HFFc6 (cell line): ENCODE results near the gene TGFBR1. TPM values are rescaled to one million over a fixed set of nuclear protein-coding genes. Genes with fewer than 3 reads are reported as not detected.
"Not testable (repeated sequence)": the region's sequence is repeated elsewhere in the genome, so short reads cannot be mapped to it uniquely, and the experiment has no call there.

Experiments used
- DNase-seq: peaks from one replicate; pipeline ENCODE4 v3.0.0-alpha.2; 2018
- H3K27ac Mint-ChIP-seq: 2 replicates; pipeline ENCODE4 v1.8.0; 2020; ENCODE audit warnings: mild to moderate bottlenecking, mixed read lengths
- H3K27me3 Mint-ChIP-seq: 2 replicates; pipeline ENCODE4 v1.8.0; 2021; ENCODE audit warnings: mild to moderate bottlenecking, moderate library complexity, mixed read lengths; ENCODE audit not compliant: insufficient read depth
- H3K36me3 Mint-ChIP-seq: 2 replicates; pipeline ENCODE4 v1.8.0; 2021; ENCODE audit warnings: low read depth, mixed read lengths
- H3K4me1 Mint-ChIP-seq: 2 replicates; pipeline ENCODE4 v1.8.0; 2020; ENCODE audit warnings: low read depth, mixed read lengths
- H3K4me3 Mint-ChIP-seq: 2 replicates; pipeline ENCODE4 v1.8.0; 2020; ENCODE audit warnings: mild to moderate bottlenecking, moderate library complexity, mixed read lengths
- H3K9me3 Mint-ChIP-seq: 2 replicates; pipeline ENCODE4 v1.8.0; 2020; ENCODE audit warnings: mild to moderate bottlenecking, mixed read lengths
- CTCF ChIP-seq: fragments of 200-600 bp; sonication (generic); IDR thresholded peaks from 2 replicates; pipeline ENCODE4 v1.5.0; 2021; ENCODE audit warnings: antibody characterized with exemption, mild to moderate bottlenecking
- total RNA-seq, 6 experiments: library from RNA; stranded (reverse); fragmentation: NEBNext Ultra II Directional; extraction: Animal tissue kit (Norgen Biotek cat#: 25700); gene quantifications; 2 replicates in 1 of 6; 3 replicates in 5 of 6; pipeline ENCODE4 v1.2.3, GENCODE V29; 2021

TGFBR1 gene
- total RNA-seq, 6 experiments from 2014 or later, result 28.8 to 39.1 (median 32.7) TPM

DNA sequence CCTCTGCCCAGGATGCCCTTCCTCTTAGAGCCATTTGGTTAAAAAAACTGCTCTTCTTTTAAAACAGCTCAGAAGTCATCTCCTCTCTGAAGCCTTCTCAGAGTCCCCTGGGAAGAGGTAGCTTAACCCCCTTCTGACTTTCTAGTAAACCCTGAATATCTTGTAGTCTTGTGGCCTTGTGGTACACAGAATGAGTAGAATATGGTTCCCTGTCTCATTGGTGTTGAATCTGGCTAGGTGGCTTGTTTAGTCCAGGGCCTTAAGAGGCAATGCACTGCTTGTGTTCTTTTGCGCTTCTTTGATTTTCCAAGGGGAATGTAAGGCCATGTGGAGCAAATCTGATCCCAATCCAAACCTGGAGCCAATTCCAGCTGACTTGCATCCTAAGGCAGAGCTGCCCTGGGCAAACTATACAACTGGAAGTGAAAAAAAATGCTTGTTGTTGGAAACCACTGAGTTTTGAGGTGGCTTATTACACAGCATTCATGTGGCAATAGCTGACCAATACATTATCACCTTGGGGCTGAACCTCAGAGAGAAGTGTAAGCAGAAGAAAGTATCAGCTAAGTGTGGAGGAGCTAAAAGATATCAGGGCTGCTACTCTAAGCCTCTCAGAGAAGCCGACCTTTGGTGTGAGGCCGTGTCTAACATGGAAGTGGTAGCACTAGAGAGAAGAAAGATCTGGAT lies 85.8 kb downstream of the TGFBR1 start:
- Mint-ChIP-seq H3K4me3 (no peak overlapping the region), H3K9me3 (no peaks in the 10 kb centered on the region), H3K27ac (no peak overlapping the region), H3K36me3 (no peaks in the 10 kb centered on the region), H3K27me3 (peaks cover 41% of the 10 kb centered on the region), H3K4me1 (peaks cover 7% of the 10 kb centered on the region)
- no peak for TF ChIP-seq CTCF
- DNase-seq, result no peak

DNA sequence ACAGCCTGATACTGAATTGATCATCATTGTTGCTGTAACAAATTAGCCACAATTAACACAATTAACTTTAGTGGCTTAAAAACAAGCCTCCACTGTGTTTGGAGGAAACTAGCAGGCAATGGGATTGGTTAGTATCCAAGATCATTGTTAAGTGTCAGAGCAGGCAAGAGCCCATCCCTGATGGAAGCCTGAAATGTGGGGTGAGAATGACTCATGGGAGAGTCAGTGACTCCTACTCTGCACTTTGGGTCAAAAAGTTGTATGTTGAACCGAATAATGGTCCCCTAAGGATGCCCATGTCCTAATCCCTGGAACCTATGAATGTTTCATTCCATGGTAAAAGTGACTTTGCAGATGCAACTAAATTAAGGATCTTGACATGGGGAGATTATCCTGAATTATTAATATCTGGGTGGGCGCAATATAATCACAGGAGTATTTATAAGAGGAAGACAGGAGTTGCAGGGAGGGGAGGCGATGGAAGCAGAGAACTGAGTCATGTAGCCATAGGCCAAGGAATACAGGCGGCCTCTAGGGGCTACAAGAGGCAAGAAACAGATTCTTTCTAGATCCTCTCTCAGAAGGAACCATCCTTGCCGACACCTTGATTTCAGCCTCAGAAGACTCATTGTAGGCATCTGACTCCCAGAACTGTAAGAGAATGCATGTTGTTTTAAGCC lies 88.0 kb downstream of the TGFBR1 start:
- TF ChIP-seq CTCF, result peak; percentile 49
- peaks cover 43% of the 10 kb centered on the region for H3K27me3 Mint-ChIP-seq

GRCh38 chr9:99193466-99193821 lies 88.5 kb downstream of the TGFBR1 start:
- Mint-ChIP-seq H3K27ac (no peak overlapping the region), H3K27me3 (peaks cover 39% of the 10 kb centered on the region), H3K9me3 (no peaks in the 10 kb centered on the region), H3K4me3 (no peak overlapping the region), H3K36me3 (no peaks in the 10 kb centered on the region), H3K4me1 (peaks cover 7% of the 10 kb centered on the region)
- DNase-seq, result no peak
- TF ChIP-seq CTCF, result no peak; the same call in 1 of the 2 replicates

More for the DNA sequence above, 88.0 kb downstream of the TGFBR1 start:
- peak; percentile 8 for DNase-seq
- H3K4me1 Mint-ChIP-seq, result peaks cover 7% of the 10 kb centered on the region
- H3K27ac Mint-ChIP-seq, result no peak overlapping the region
- no peaks in the 10 kb centered on the region for H3K36me3 Mint-ChIP-seq
- no peak overlapping the region for H3K4me3 Mint-ChIP-seq
- no peaks in the 10 kb centered on the region for H3K9me3 Mint-ChIP-seq

DNA sequence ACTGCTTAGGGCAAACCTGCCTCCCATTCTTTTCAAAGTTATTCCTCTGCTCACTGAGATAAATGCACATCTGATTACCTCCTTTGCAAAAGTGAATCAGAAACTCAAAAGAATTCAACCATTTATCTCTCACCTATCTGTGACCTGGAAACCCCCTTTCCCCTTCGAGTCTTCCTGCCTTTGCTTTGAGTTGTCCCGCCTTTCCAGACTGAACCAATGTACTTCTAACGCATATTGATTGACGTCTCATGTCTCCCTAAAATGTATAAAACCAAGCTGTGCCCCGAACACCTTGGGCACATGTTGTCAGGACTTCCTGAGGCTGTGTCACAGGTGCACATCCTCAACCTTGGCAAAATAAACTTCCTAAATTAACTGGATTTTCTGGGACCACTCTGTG lies 91.6 kb downstream of the TGFBR1 start:
- not testable (repeated sequence) for H3K9me3 Mint-ChIP-seq, H3K4me3 Mint-ChIP-seq, H3K27ac Mint-ChIP-seq, H3K4me1 Mint-ChIP-seq, H3K36me3 Mint-ChIP-seq, DNase-seq
- H3K27me3 Mint-ChIP-seq, result peaks cover 24% of the 10 kb centered on the region

DNA sequence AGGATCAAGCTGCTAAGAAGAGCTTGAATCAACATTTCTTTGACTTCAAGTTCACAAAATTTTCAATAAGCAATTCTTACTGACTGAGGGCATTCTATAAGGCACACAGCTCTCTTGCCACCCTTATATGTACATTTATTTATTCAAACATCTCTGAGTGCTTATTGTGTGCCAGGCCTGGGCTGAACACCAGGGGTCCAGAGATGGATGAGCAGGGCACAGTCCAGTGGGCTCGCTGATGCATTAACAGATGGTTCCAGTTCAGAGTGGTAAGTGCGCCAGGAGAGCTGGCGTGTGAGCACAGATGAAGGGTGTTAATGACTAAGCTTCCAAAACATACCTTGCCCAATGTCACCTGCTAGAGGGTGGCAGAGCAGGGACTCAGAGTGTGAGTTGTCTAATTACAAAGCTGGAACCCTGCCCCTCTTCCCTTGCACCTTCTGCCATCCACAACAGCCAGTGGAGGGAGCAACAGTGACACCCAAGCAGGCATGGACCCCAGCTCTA lies 92.3 kb downstream of the TGFBR1 start:
- peak; percentile 41 for TF ChIP-seq CTCF
- Mint-ChIP-seq H3K27me3 (peaks cover 26% of the 10 kb centered on the region), H3K4me3 (no peak overlapping the region), H3K9me3 (no peaks in the 10 kb centered on the region), H3K4me1 (peaks cover 7% of the 10 kb centered on the region), H3K27ac (no peak overlapping the region), H3K36me3 (no peaks in the 10 kb centered on the region)
- no peak for DNase-seq

GRCh38 chr9:99197987-99198386 lies 93.1 kb downstream of the TGFBR1 start:
- Mint-ChIP-seq H3K36me3 (no peaks in the 10 kb centered on the region), H3K27ac (no peak overlapping the region), H3K27me3 (peaks cover 23% of the 10 kb centered on the region), H3K4me3 (no peak overlapping the region), H3K4me1 (peaks cover 4% of the 10 kb centered on the region), H3K9me3 (no peaks in the 10 kb centered on the region)
- TF ChIP-seq CTCF, result no peak
- no peak for DNase-seq
